NCI-H2107 treated with DMSO at 0.1 percent for 48 hours (cell line): ENCODE data around the gene CUL3.
"Not testable (repeated sequence)": the region's sequence is repeated elsewhere in the genome, so short reads cannot be mapped to it uniquely, and the experiment has no call there.

Experiments
- DNase-seq: peaks from one replicate; lab custom pipeline; 2025; ENCODE audit not compliant: unreplicated experiment; lab: John Stamatoyannopoulos, UW

Gene CUL3

GRCh38 chr2:224545884-224546644 is 39.1 kb downstream of the CUL3 start:
- no peak for DNase-seq

- DNase-seq, result no peak
Observed at GRCh38 chr2:224543939-224544338, 41.2 kb downstream of the CUL3 start.

DNA sequence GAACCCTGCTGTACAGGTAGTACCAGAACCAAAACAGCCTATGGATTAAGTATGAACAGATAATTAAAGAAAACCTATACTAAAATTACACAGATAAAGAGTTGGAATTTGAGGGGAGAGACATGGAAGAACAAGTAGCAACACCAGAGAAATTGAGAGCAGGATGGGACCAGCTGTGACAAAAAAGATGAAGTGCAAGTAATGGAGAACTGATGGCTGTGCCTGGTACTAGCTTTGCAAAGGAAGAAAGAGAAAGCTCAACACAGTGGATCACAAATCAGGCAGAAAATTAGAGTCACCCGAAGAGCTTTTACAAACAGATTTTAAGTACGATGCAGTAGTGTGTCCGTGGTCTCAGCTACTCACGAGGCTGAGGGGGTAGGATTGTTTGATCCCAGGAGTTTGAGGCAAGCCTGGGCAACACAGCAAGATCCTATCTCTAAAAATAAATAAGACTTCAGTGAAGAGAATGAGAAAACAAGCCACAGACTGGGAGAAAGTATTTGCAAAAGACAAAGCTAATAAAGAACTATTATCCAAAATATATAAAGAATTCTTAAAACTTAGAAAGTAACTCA is 46.5 kb downstream of the CUL3 start:
- no peak for DNase-seq

DNA sequence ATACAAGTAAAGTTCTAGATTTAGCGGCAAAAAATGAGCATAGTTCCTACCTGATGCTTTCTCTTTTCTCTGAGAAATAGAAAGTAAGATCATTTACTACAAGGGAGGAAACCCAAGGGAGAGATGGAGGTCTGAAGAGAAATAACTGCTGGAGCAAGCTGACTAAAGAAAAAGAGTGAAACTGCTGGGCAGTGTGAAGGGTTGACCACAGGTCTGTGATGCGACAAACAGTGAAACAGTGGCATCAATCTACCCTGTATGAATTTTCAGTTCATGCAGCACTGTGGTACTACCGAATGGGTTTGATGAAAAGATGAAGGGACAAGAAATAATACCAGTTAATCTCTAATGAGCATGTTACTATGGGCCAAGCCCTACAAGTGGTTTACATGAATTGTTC is 52.2 kb downstream of the CUL3 start:
- DNase-seq, result no peak

- no peak for DNase-seq
Observed at GRCh38 chr2:224532441-224532840, 52.7 kb downstream of the CUL3 start.

GRCh38 chr2:224528171-224528570 is 57.0 kb downstream of the CUL3 start:
- DNase-seq, result no peak

DNA sequence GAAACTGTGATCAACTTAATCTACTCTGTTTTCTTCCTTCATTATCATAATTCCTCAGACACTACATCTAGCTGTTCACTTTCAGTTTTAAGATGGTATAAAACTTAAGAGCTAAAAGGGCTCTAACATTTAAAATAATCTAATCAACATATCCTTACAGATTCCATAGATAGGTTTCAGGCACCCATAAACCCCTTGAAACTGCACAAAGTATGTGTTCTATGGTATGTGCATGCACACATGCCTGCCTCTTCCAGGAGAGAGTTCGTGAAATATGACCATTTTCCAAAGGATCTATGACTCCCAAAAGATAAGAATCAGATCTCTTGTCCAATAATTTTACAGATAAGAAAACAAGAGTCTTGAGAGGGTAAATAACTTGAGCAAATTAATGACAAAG is 59.4 kb downstream of the CUL3 start:
- no peak for DNase-seq

- DNase-seq, result no peak
Observed at GRCh38 chr2:224524657-224525056, 60.5 kb downstream of the CUL3 start.

GRCh38 chr2:224523626-224524577 is 61.3 kb downstream of the CUL3 start:
- DNase-seq, result no peak

DNA sequence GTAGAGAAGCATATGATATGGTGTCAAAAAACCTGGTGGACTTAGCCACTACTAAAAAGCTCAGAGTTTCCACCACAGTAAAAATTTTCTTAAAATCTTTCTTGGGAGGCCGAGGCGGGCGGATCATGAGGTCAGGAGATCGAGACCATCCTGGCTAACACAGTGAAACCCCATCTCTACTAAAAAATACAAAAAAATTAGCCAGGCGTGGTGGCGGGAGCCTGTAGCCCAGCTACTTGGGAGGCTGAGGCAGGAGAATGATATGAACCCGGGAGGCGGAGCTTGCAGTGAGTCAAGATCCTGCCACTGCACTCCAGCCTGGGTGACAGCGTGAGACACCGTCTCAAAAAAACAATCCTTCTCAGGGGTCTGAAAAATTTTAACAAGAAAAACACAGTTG is 62.7 kb downstream of the CUL3 start:
- DNase-seq, result not testable (repeated sequence)

DNA sequence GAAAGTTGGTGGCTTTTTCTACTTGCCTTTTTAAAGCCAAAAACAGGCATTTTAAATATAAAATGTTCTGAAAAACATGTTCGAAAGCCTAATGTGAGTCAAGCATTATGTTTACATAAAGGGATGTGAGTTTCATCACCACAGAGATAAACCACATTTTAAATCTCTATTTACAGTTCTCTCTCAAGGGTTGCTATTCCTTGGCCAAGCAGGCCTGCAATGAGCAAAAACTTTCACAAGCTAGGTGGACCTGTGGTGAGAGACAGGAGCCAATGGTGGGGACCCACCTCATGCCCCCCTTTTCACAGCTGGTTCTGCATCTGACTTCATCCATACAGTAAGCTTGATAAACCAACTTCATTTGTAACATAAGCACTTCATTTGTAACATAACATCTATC is 65.1 kb downstream of the CUL3 start:
- no peak for DNase-seq

DNA sequence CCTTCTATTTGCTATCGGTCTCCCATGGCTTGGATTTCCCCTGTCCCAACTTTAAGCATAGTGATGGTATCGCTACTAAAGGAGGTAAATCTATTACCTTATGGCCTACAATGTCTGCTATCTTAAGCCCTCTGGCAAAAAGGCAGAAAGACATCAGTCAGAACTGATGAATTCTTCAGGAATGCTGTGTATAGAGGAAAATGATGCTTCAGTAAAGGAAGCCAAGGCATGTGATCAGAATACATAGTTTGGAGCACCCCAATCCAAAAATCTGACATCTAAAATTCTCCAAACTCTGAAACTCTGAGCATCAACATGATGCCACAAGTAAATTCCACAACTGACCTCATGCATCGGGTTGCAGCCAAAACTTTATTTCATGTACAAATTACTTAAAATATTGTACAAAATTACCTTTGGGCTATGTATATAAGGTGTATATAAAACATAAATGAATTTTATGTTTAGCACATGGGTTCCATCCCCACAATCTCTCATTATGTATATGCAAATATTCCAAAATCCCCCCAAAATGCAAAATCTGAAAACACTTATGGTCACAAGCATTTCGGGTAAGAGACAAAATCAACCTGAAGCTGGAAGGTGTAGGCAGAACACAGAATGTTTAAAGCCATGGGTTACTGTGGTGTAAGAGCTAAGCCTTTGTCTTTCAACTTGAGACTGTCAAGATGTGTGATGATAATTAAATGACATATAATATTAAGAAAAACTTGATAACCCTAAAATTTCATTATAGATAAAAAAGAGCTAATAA is 66.2 kb downstream of the CUL3 start:
- DNase-seq, result no peak

DNA sequence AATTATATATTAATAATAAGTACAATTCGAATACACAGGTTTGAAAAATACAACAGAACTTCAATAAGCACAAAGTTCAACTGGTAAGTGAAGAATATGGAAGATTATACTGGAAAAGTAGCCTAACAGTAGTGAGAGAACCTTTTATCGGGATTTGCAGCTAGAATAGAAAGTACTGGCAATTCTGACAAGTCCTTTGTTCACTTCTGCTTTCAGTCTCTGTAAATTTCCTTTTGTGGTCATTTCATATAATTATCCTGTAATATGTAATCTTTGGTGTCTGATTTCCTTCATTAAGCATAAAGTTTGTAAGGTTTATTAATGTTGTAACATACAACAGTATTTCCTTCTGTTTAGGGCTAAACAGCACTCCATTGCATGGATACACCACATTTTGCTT is 67.2 kb downstream of the CUL3 start:
- no peak for DNase-seq

DNA sequence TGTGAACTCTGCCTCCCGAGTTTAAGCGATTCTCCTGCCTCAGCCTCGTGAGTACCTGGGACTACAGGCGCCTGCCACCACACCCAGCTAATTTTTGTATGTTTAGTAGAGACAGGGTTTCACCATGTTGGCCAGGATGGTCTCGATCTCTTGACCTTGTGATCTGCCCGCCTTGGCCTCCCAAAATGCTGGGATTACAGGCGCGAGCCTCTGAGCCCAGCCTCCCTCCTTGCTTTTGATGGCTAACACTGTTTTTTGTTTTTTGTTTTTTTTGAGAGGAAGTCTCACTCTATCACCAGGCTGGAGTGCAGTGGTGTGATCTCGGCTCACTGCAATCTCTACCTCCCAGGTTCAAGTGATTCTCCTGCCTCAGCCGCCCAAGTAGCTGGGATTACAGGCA is 68.8 kb downstream of the CUL3 start:
- DNase-seq, result not testable (repeated sequence)

- DNase-seq, result no peak
Observed at GRCh38 chr2:224513991-224514390, 71.2 kb downstream of the CUL3 start.

DNA sequence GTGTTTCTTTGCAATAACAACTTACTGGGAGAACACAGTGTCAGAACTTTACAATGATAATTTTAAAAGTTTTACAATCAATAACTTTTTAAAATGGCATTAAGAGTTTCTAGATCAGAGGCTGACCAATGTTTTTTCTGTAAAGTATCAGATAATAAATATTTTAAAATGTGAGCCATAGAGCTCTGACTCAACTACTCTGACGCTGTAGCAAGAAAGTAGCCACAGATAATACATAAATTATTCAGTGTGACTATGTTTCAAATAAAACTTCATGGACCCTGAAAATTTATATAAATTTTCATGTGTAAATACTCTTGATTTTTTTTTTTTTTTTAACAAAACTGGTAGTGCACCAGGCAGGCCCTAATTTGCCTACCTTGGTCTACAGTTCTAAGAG is 77.4 kb downstream of the CUL3 start:
- DNase-seq, result no peak

DNA sequence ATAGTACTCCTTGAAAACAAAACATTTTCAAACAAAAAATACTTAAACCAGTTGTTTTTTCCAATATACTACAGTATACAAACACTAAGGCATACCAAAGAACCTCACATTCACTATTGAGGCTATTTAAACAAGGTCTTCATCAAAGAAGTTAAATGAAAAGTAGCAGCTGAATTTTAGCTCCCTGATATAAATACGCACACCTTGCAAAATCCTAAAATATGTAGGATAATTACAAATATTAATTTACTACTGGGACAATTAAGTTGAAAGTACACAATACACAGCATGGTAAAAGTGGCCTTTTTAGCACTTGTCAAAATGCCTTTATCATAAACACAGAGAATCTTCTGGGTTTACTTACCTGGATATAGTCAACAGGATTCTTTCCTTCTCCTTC is 78.7 kb downstream of the CUL3 start:
- DNase-seq, result no peak

- no peak for DNase-seq
Observed at GRCh38 chr2:224498991-224499390, 86.2 kb downstream of the CUL3 start.

- no peak for DNase-seq
Observed at GRCh38 chr2:224492531-224492930, 92.6 kb downstream of the CUL3 start.

DNA sequence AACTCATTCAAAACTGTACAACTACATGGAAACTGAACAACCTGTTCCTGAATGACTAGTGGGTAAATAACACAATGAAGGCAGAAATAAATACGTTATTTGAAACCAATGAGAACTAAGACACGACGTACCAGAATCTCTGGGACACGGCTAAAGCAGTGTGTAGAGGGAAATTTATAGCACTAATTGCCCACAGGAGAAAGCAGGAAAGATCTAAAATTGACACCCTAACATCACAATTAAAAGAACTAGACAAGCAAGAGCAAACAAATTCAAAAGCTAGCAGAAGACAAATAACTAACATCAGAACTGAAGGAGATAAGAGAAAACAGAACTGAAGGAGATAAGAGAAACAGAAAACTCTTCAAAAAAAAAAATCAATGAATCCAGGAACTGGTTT is 97.2 kb downstream of the CUL3 start:
- DNase-seq, result not testable (repeated sequence)
